Muscle of arm (tissue), 12 donors: ENCODE data around the gene CDHR5. TPM values are rescaled to one million over a fixed set of nuclear protein-coding genes. Genes with fewer than 3 reads are reported as not detected.

ENCODE experiments used
- DNase-seq: peaks from one replicate; pipeline ENCODE4 v3.0.0-alpha.2; 2013
- polyA plus RNA-seq, 12 donors: library from polyadenylated mRNA; unstranded; fragments of 120-200 nt; gene quantifications; one replicate each; pipeline ENCODE4 v1.2.1, GENCODE V29; 2013; ENCODE audit not compliant: insufficient read length in 12 of 12

CDHR5 gene
- polyA plus RNA-seq, 12 donors, result 0.49 to 137 (median 1.7) TPM; not detected in 1

DNA sequence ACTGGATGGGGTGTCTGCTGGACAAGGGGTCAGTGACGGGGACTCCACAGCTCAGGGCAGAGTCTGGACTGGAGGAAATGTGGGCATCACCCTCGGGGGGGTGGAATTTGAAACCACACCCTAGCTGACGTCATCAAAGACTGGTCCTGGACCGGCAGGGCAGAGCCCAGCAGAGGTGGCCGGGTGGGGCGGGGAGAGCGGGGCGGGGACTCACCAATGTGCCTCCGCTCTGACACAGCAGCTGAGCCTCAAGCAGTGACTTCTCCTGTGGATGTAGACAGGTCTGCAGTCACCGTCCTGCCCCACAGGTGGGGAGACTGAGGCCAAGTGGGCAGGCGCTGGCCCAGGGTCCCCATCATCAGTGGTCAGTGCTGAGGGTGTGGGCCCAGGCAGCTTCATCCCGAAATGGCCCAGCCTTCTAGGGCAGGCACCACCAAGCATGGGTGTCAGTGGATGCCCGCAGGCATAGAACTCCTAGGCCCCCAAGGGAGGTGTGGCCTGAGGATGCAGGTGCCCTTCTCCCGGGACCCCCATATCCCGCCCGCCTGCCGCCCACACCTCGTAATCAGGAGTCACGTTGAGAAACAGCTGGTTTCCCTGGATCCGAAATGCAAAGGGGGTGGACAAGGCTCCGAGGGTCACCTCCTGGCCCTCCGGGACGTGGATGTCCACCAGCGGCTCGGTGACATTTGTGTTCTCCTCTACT, 603 bp downstream of the CDHR5 start:
- no peak for DNase-seq

- no peak for DNase-seq
These were observed 1.3 kb downstream of the CDHR5 start for GRCh38 chr11:623349-623869.

GRCh38 chr11:621838-622237, 2.9 kb downstream of the CDHR5 start:
- DNase-seq, result no peak

DNA sequence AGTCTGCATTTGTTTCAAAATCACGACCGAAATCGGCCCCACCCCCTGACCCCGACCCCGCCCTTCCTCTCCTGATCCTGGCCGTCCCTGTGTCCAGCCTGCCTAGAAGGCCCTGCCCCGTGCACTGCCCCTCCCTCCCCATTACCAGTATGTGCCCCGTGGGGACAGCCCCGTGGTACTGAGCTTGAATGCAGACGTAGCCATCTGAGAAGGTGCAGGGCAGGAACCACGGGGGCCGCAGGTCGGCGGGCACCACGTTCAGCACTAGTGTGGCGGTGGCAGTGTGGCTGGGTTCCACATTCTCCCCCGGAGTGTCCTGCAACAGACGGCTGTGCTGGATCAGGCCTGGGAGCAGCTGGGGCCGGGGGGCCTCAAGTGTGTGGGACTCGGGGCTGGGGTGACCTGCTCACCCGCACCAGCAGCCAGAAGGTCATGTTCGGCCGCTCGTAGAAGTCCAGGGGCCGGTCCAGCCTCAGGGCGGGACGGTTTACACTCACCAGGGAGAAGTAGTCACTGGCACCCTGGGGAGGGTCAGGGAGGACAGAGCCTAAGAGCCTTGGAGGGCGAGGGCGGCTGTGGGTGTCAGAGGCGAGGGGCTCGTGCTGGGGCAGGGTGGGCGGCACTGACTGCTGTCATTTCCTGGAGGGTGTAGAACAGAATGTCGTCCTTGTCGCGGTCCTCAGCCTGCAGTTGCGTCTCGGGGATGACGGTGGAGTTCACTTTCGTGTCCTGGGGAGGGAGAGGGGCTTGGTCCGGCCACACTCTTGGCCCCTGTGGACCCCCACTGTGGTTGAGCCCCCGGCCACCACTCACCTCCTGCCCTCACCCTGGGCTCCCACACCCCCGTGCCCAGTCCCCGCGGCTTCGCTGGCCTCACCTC, 3.6 kb downstream of the CDHR5 start:
- DNase-seq, result no peak

GRCh38 chr11:620201-620600, 4.6 kb downstream of the CDHR5 start:
- DNase-seq, result no peak

- no peak for DNase-seq
These were observed 5.1 kb downstream of the CDHR5 start for GRCh38 chr11:619628-620050.

- DNase-seq, result no peak
These were observed 5.7 kb downstream of the CDHR5 start for GRCh38 chr11:618856-619627.

GRCh38 chr11:617912-618682, 6.7 kb downstream of the CDHR5 start:
- no peak for DNase-seq

DNA sequence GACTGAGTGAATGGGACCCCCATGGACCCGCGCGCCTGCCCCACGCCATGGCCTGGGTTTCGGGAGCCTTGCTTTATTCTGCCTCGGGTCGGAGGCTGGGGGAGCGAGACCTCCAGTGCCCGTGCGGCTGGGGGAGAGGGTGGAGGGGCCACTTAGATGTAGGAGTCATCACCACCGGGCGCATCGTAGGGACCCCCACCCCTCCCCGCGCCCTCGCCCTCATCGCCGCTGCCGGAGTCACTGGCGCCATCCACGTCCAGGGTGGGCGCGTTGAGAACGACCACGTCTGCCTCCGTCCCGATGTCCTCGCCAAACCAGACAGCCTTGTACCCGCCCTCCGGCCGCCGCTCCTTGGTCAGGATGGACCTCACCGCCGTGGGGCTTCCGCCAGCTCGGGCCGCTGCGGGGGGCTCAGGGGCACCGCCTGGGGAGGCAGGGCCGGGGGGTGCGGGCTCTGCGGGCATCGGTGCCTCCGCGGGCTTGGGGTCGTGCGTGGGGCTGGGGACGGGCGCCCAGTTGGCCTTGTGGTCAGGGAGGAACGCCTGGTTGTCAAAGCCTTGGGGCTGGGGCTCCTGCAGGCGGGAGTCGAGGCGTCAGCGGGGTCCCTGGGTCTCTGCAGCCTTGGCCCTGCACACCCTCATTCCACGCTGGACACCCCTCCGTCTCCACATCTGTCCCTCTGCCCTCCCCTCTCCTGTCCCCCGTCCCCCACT, 7.4 kb downstream of the CDHR5 start:
- DNase-seq, result no peak

DNA sequence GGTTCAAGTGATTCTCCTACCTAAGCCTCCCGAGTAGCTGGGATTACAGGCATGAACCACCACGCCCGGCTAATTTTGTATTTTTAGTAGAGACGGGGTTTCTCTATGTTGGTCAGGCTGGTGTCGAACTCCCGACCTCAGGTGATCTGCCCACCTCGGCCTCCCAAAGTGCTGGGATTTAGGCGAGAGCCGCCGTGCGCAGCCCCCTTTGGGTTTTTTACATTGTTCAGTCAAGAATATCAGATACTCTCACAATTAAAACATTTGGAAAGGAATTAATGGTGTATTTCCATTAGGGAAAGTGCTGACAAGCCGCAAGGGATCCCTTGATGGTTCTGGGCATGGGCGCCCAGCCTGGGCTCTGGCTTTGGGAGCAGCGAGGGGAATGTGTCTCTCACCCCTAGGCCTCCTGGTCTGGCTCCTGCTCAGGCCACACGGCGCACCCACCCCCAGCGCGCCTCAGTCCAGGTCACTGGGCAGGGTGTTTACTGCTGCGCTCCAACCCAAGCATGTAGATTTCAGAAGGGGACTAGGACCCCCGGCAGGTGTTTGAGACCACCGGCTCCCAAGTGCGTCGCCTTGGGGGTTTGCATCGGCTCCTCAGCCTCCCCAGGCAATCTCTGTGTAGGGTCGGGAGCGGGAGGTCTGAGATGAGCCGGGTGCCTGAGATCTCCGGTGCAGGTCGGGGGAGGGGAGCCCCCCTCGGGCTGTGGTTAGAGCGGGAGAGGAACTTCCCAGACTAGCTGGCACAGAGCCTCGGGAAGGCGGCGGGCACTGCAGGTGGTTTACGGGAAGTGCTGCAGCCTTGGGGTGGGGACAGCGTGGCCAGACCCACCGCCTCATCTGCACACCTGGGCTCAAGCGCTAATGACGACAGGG, 8.2 kb downstream of the CDHR5 start:
- no peak for DNase-seq

DNA sequence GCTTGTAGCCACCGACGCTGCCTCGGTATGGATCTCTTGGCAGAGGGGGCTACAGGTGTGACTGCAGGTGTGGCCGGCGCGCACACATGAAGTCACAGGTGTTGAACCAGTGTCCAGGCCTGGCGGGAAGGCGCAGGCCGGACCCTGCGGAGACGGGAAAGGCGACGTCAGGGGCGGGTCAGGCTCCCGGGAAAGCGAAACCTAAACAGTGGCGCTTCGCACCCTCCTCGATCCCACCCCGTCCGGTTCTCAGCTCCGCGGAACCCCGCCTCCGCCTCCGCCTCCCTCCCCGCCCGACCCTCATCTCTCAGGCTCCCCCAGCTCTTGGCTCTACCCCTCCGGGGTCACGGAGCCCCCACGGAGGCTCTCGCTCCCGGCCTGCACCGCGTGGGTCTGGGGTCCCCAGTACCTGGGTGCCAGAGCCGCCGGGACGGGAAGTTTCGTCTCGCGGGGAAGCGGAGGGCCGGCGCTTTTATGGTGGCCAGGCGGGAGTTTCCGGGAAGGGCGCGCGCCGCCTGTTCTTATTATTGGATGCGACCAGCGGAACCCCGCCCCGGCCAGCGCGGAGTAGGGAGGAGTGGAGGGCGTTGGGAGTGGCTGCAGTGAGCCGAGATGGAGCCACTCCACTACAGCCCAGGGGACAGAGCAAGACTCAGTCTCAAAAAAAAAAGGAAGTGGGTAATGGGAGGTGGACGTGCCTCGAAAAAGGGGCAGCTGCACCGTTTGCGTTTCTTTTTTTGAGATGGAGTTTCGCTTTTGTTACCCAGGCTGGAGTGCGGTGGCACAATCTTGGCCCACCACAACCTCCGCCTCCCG, 9.0 kb downstream of the CDHR5 start, which contains the start of gene IRF7:
TSS of gene IRF7 (minus strand) at position 447 of the 816 bp plus-strand sequence. CDS start 586 bp downstream, outside the sequence.
- DNase-seq, result peak; percentile 94

DNA sequence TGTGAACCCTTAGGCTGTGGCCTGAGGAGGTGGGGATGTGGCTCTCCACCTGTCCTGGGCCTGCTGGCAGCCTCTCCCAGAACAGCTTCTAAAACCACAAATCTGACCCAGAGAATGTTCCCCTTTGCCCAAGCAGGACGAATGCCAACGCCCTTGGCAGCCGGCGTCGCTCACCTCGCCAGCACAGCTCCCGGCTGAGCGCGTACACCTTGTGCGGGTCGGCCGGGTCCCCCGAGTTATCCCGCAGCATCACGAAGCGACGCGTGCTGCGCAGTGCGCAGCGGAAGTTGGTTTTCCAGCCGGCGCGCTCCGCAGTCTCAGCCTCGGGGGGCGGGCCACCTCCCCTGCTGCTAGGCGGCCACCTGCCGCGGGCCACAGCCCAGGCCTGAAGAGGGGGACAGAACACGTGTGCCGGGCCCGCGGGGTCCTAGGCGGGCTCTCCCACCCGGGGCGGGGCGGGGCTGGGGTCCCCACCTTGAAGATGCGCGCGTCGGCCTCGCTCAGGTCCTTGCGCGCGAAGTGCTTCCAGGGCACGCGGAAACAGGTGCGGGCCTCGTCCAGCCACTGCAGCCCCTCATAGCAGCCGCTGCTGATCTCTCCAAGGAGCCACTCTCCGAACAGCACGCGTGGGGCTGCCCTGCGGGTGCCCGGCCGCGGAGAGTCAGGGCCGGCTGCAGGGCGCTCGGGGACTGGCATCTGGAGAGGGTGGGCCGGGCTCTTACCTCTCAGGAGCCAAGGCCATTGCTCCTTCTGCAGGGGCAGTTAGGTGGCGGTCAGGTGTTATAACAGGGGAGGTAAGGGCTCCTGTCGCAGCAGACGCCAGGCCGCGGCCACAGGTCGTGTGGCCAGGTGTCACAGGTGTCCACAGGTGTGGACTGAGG, 9.9 kb downstream of the CDHR5 start:
- DNase-seq, result no peak

- DNase-seq, result no peak
These were observed 10.6 kb downstream of the CDHR5 start for GRCh38 chr11:614021-614622.

- DNase-seq, result no peak
These were observed 11.3 kb downstream of the CDHR5 start for GRCh38 chr11:613369-613968.

GRCh38 chr11:612961-613300, 11.8 kb downstream of the CDHR5 start:
- DNase-seq, result no peak

GRCh38 chr11:612201-612960, 12.4 kb downstream of the CDHR5 start:
- peak; percentile 51 for DNase-seq
